Activated effector memory CD4-positive, alpha-beta T cell treated with Interleukin-2 at 50 U/mL for 16 hours (primary cell): ENCODE data around the gene CRELD2.
A peak's percentile ranks its signal among the peaks of the same experiment; 100 is the strongest.

Experiments
- DNase-seq: peaks from one replicate; pipeline ENCODE4 v3.0.0-alpha.2; 2020

The CRELD2 gene

GRCh38 chr22:49959782-49960158, 41.3 kb downstream of the CRELD2 start:
- DNase-seq = no peak

GRCh38 chr22:49960159-49961004, 41.9 kb downstream of the CRELD2 start, which contains the start of gene PIM3:
TSS of gene PIM3 (plus strand) at chr22:49960772. CDS start at chr22:49960948, 176 bp downstream.
- peak; percentile 89 for DNase-seq

GRCh38 chr22:49961005-49961600, 42.7 kb downstream of the CRELD2 start:
- no peak for DNase-seq

- DNase-seq = no peak
Measured at GRCh38 chr22:49961601-49962011, 43.2 kb downstream of the CRELD2 start.

- DNase-seq = peak; percentile 68
Measured at GRCh38 chr22:49962012-49962750, 43.7 kb downstream of the CRELD2 start.

GRCh38 chr22:49962751-49963646, 44.6 kb downstream of the CRELD2 start:
- no peak for DNase-seq

- DNase-seq = no peak
Measured at GRCh38 chr22:49963647-49964026, 45.2 kb downstream of the CRELD2 start.

- DNase-seq = no peak
Measured at GRCh38 chr22:49964136-49965090, 46.0 kb downstream of the CRELD2 start.

GRCh38 chr22:49965091-49966040, 46.9 kb downstream of the CRELD2 start:
- no peak for DNase-seq

- DNase-seq = no peak
Measured at GRCh38 chr22:49966041-49966773, 47.8 kb downstream of the CRELD2 start.

GRCh38 chr22:49966774-49967705, 48.6 kb downstream of the CRELD2 start:
- DNase-seq = no peak

- DNase-seq = no peak
Measured at GRCh38 chr22:49967706-49968208, 49.3 kb downstream of the CRELD2 start.

- DNase-seq = no peak
Measured at GRCh38 chr22:49968313-49968830, 49.9 kb downstream of the CRELD2 start.

- DNase-seq = no peak
Measured at GRCh38 chr22:49968831-49969661, 50.6 kb downstream of the CRELD2 start.

GRCh38 chr22:49969751-49970527, 51.5 kb downstream of the CRELD2 start:
- DNase-seq = no peak
